PC-9 (cell line): ENCODE results near the gene PLXNA3.

Experiments used
- CTCF ChIP-seq: fragments of 200-600 bp; sonication (generic); conservative IDR thresholded peaks from 2 replicates; pipeline ENCODE4 v1.6.1; 2017; ENCODE audit warnings: mixed run types, antibody characterized with exemption, mild to moderate bottlenecking, moderate library complexity
- EZH2 ChIP-seq: fragments of 200-600 bp; sonication (generic); IDR thresholded peaks from 2 replicates; pipeline ENCODE4 v1.8.0; 2017; ENCODE audit warnings: antibody characterized with exemption, low read depth

GRCh38 chrX:154506483-154507332 lies 48.6 kb downstream of the PLXNA3 start:
- no peak for TF ChIP-seq EZH2
- TF ChIP-seq CTCF: no peak
